GM21515 (cell line): Measurements from ENCODE around the gene BTG3.
A peak's percentile ranks its signal among the peaks of the same experiment; 100 is the strongest.

Experiments used
- ATAC-seq: cut with Tn5 transposase; IDR thresholded peaks from one replicate; pipeline ENCODE4 v1.9.1; 2021; ENCODE audit not compliant: unreplicated experiment

Gene BTG3

GRCh38 chr21:17612565-17613241 lies at the start of gene BTG3:
TSS of gene BTG3 (minus strand) at chr21:17612901. CDS start at chr21:17609144, 3,757 bp downstream.
- peak; percentile 75 for ATAC-seq

- no peak for ATAC-seq
These were observed 48.2 kb upstream of the BTG3 start for GRCh38 chr21:17660862-17661261.

GRCh38 chr21:17660452-17660851 lies 47.8 kb upstream of the BTG3 start:
- no peak for ATAC-seq

- ATAC-seq = no peak
These were observed 46.2 kb upstream of the BTG3 start for GRCh38 chr21:17658931-17659330.

GRCh38 chr21:17651526-17651925 lies 38.8 kb upstream of the BTG3 start:
- ATAC-seq = no peak

GRCh38 chr21:17650292-17650691 lies 37.6 kb upstream of the BTG3 start:
- ATAC-seq = no peak

- no peak for ATAC-seq
These were observed 34.1 kb upstream of the BTG3 start for GRCh38 chr21:17646790-17647189.

GRCh38 chr21:17644186-17644585 lies 31.5 kb upstream of the BTG3 start:
- no peak for ATAC-seq

- no peak for ATAC-seq
These were observed 28.1 kb upstream of the BTG3 start for GRCh38 chr21:17640821-17641220.

- ATAC-seq = no peak
These were observed 24.0 kb upstream of the BTG3 start for GRCh38 chr21:17636711-17637110.

GRCh38 chr21:17631195-17631594 lies 18.5 kb upstream of the BTG3 start:
- ATAC-seq = no peak

GRCh38 chr21:17622018-17622417 lies 9.3 kb upstream of the BTG3 start:
- no peak for ATAC-seq

GRCh38 chr21:17616831-17617230 lies 4.1 kb upstream of the BTG3 start:
- no peak for ATAC-seq

GRCh38 chr21:17613242-17613676 lies 558 bp upstream of the BTG3 start:
- no peak for ATAC-seq

GRCh38 chr21:17612023-17612564 lies 607 bp downstream of the BTG3 start:
- peak; percentile 3 for ATAC-seq

GRCh38 chr21:17611414-17612022 lies 1.2 kb downstream of the BTG3 start:
- peak; percentile 65 for ATAC-seq

GRCh38 chr21:17610911-17611310 lies 1.8 kb downstream of the BTG3 start:
- no peak for ATAC-seq

GRCh38 chr21:17609681-17610080 lies 3.0 kb downstream of the BTG3 start:
- no peak for ATAC-seq

GRCh38 chr21:17607684-17608083 lies 5.0 kb downstream of the BTG3 start:
- ATAC-seq = no peak

GRCh38 chr21:17602874-17603273 lies 9.8 kb downstream of the BTG3 start:
- ATAC-seq = no peak

- ATAC-seq = peak; percentile 77
These were observed 14.3 kb downstream of the BTG3 start for GRCh38 chr21:17598437-17598836.

- no peak for ATAC-seq
These were observed 15.0 kb downstream of the BTG3 start for GRCh38 chr21:17597680-17598079.
